SK-N-DZ (cell line): ENCODE results near the gene CIDEB.

Experiments
- DNase-seq: peaks from one replicate; pipeline ENCODE4 v3.0.0-alpha.2; 2015; ENCODE audit warnings: low spot score

The CIDEB gene

GRCh38 chr14:24270537-24271133 is 37.1 kb downstream of the CIDEB start:
- DNase-seq, result no peak

GRCh38 chr14:24269910-24270536 is 37.8 kb downstream of the CIDEB start:
- DNase-seq, result no peak

GRCh38 chr14:24269368-24269767 is 38.4 kb downstream of the CIDEB start:
- no peak for DNase-seq

- no peak for DNase-seq
Observed at GRCh38 chr14:24268225-24268624, 39.6 kb downstream of the CIDEB start.

- no peak for DNase-seq
Observed at GRCh38 chr14:24267516-24267915, 40.3 kb downstream of the CIDEB start.

- no peak for DNase-seq
Observed at GRCh38 chr14:24266344-24267244, 41.2 kb downstream of the CIDEB start.

- DNase-seq, result no peak
Observed at GRCh38 chr14:24264298-24264697, 43.5 kb downstream of the CIDEB start.

GRCh38 chr14:24263848-24264247 is 43.9 kb downstream of the CIDEB start:
- no peak for DNase-seq

- DNase-seq, result no peak
Observed at GRCh38 chr14:24262821-24263733, 44.7 kb downstream of the CIDEB start, which contains the start of gene TGM1. TGM1 (minus strand) TSS chr14:24263177; CDS start chr14:24262352, 825 bp downstream.

- DNase-seq, result no peak
Observed at GRCh38 chr14:24261969-24262327, 45.8 kb downstream of the CIDEB start.

GRCh38 chr14:24261256-24261968 is 46.4 kb downstream of the CIDEB start:
- DNase-seq, result no peak

GRCh38 chr14:24260780-24261157 is 47.0 kb downstream of the CIDEB start:
- no peak for DNase-seq

GRCh38 chr14:24260026-24260779 is 47.6 kb downstream of the CIDEB start:
- no peak for DNase-seq

GRCh38 chr14:24259282-24260025 is 48.3 kb downstream of the CIDEB start:
- DNase-seq, result no peak

GRCh38 chr14:24258548-24259265 is 49.1 kb downstream of the CIDEB start:
- no peak for DNase-seq

GRCh38 chr14:24258119-24258518 is 49.7 kb downstream of the CIDEB start:
- no peak for DNase-seq

GRCh38 chr14:24256960-24257359 is 50.8 kb downstream of the CIDEB start:
- no peak for DNase-seq

GRCh38 chr14:24255931-24256711 is 51.7 kb downstream of the CIDEB start:
- DNase-seq, result no peak
